Measurements from ENCODE around the gene MTTP. TPM values are rescaled to one million over a fixed set of nuclear protein-coding genes. Genes with fewer than 3 reads are reported as not detected.

The MTTP gene
- total RNA-seq, 4 donors from 2014 or later: 0.50 to 0.67 TPM; not detected in 2

- TF ChIP-seq, protein P1, sequence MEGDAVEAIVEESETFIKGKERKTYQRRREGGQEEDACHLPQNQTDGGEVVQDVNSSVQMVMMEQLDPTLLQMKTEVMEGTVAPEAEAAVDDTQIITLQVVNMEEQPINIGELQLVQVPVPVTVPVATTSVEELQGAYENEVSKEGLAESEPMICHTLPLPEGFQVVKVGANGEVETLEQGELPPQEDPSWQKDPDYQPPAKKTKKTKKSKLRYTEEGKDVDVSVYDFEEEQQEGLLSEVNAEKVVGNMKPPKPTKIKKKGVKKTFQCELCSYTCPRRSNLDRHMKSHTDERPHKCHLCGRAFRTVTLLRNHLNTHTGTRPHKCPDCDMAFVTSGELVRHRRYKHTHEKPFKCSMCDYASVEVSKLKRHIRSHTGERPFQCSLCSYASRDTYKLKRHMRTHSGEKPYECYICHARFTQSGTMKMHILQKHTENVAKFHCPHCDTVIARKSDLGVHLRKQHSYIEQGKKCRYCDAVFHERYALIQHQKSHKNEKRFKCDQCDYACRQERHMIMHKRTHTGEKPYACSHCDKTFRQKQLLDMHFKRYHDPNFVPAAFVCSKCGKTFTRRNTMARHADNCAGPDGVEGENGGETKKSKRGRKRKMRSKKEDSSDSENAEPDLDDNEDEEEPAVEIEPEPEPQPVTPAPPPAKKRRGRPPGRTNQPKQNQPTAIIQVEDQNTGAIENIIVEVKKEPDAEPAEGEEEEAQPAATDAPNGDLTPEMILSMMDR (IDR thresholded peaks at IDR 0.05): no peak
- TF ChIP-seq POLR2A (IDR thresholded peaks at IDR 0.05): no peak
- Histone ChIP-seq H3K9me3 (no peaks in the 10 kb centered on the region), H3K4me1 (no peaks in the 10 kb centered on the region), H3K27ac (no peak overlapping the region), H3K27me3 (no peaks in the 10 kb centered on the region), H3K36me3 (no peaks in the 10 kb centered on the region), H3K4me3 (replicated peaks in 1 of 3) (no peak overlapping the region)
- intact Hi-C loops (cut with DNase I): no loop called here
- WGBS, 2 donors: 56 to 71% methylated on average over 1 of the region's 1 CpG
- no peak for DNase-seq
Measured at GRCh38 chr4:99630857-99631360, 56.3 kb downstream of the MTTP start.

GRCh38 chr4:99633772-99634171 lies 59.1 kb downstream of the MTTP start:
- no peaks in the 10 kb centered on the region for H3K27me3 ChIP-seq
- TF ChIP-seq, protein P1 (IDR thresholded peaks at IDR 0.05): no peak
- no peak for TF ChIP-seq POLR2A (IDR thresholded peaks at IDR 0.05)
- no peaks in the 10 kb centered on the region for H3K4me1 ChIP-seq
- H3K4me3 ChIP-seq (replicated peaks in 1 of 3): no peak overlapping the region
- no peaks in the 10 kb centered on the region for H3K36me3 ChIP-seq
- no peaks in the 10 kb centered on the region for H3K9me3 ChIP-seq
- WGBS, 2 donors: 87 to 93% methylated on average over 14 of the region's 14 CpGs
- no peak overlapping the region for H3K27ac ChIP-seq
- intact Hi-C loops (cut with DNase I): no loop called here
- DNase-seq: no peak

- WGBS, 2 donors: 51 to 65% methylated on average over 1 of the region's 1 CpG
Measured at GRCh38 chr4:99634742-99635360, 60.2 kb downstream of the MTTP start.

DNA sequence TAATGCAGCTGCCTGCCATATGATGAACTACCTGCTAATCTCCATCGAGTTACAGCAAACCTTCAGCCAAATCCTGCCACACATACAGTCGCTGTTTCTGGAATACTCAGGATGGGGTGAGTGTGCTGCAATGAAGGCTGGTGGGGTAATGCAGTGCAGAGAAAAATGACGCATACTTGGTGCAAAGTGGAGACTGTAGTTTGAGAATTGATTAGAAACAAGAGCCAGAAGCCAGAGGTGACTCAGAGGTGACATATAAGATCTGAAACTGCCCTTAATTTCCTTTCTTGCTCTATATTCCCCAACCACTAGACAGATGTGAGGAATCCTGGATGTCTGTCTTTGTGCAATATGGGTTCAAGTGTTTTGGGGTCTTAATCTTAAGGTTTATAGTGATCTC lies 61.0 kb downstream of the MTTP start:
- no peaks in the 10 kb centered on the region for H3K36me3 ChIP-seq
- no peak overlapping the region for H3K27ac ChIP-seq
- TF ChIP-seq, protein P1 (IDR thresholded peaks at IDR 0.05): no peak
- intact Hi-C loops (cut with DNase I): no loop called here
- no peaks in the 10 kb centered on the region for H3K9me3 ChIP-seq
- no peaks in the 10 kb centered on the region for H3K27me3 ChIP-seq
- WGBS, 2 donors: 83 to 85% methylated on average over 3 of the region's 3 CpGs
- no peaks in the 10 kb centered on the region for H3K4me1 ChIP-seq
- no peak overlapping the region for H3K4me3 ChIP-seq (replicated peaks in 1 of 3)
- no peak for DNase-seq

More at GRCh38 chr4:99634742-99635360, 60.2 kb downstream of the MTTP start:
- no peak for DNase-seq
- Histone ChIP-seq H3K27me3 (no peaks in the 10 kb centered on the region), H3K27ac (no peak overlapping the region), H3K4me3 (replicated peaks in 1 of 3) (no peak overlapping the region), H3K9me3 (no peaks in the 10 kb centered on the region), H3K4me1 (no peaks in the 10 kb centered on the region), H3K36me3 (no peaks in the 10 kb centered on the region)
- TF ChIP-seq POLR2A (IDR thresholded peaks at IDR 0.05): no peak
- TF ChIP-seq, protein P1 (IDR thresholded peaks at IDR 0.05): no peak
- intact Hi-C loops (cut with DNase I): no loop called here

DNA sequence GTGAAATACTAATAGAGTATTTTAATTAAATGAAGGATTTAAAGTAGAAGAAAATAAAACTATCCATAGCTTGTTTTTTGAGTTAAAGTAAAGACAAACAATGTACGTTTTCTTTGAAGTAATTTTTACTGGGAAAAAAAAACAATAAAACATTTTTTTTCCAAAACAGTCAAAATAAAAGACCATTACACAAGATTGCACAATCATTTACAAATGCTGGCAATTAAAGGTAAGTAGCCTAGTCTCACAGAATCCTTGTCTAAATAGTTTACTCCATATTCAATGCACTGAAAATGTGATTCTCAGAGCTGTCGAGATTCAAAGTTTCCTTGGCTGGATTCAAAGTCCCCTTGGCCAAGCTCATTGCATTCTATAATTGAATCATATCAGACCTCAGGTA lies 61.8 kb downstream of the MTTP start:
- no peak overlapping the region for H3K4me3 ChIP-seq (replicated peaks in 1 of 3)
- no peaks in the 10 kb centered on the region for H3K9me3 ChIP-seq
- 81 to 82% methylated on average over 2 of the region's 2 CpGs for WGBS, 2 donors
- H3K27ac ChIP-seq: no peak overlapping the region
- H3K4me1 ChIP-seq: no peaks in the 10 kb centered on the region
- no peaks in the 10 kb centered on the region for H3K27me3 ChIP-seq
- no peak for DNase-seq
- intact Hi-C loops (cut with DNase I): no loop called here
- TF ChIP-seq, protein P1 (IDR thresholded peaks at IDR 0.05): no peak
- TF ChIP-seq POLR2A (IDR thresholded peaks at IDR 0.05): no peak
- no peaks in the 10 kb centered on the region for H3K36me3 ChIP-seq

Data from thyroid gland (tissue), 4 donors.